ENCODE measurements around the gene ZNF41.
A peak's percentile ranks its signal among the peaks of the same experiment; 100 is the strongest.

Gene ZNF41

GRCh38 chrX:47489507-47490275 lies 6.7 kb upstream of the ZNF41 start:
- no peak for DNase-seq (ENCODE audit: low spot score)

DNA sequence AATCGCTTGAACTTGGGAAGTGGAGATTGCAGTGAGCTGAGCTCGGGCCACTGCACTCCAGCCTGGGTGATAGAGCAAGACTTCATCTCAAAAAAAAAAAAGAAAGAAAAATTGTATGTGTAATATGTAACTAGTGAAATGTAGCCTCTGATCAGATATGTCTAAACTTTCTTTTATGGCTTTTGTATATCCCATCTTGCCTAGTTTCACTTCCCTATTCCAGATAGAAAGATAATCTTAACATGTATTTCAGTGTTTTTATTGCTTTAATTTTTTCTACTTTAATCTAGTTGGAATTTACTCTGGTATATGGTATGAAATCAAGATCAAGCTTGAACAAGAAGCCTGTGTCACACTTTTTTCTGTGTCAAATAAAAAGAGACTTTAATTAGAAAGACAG lies 1.9 kb upstream of the ZNF41 start:
- no peak for DNase-seq (ENCODE audit: low spot score)

GRCh38 chrX:47483306-47484268 lies 565 bp upstream of the ZNF41 start:
- DNase-seq (ENCODE audit: low spot score), result no peak

- DNase-seq (ENCODE audit: low spot score), result no peak
These were observed 934 bp downstream of the ZNF41 start for GRCh38 chrX:47482065-47482511.

- no peak for DNase-seq (ENCODE audit: low spot score)
These were observed 1.9 kb downstream of the ZNF41 start for GRCh38 chrX:47481160-47481559.

DNA sequence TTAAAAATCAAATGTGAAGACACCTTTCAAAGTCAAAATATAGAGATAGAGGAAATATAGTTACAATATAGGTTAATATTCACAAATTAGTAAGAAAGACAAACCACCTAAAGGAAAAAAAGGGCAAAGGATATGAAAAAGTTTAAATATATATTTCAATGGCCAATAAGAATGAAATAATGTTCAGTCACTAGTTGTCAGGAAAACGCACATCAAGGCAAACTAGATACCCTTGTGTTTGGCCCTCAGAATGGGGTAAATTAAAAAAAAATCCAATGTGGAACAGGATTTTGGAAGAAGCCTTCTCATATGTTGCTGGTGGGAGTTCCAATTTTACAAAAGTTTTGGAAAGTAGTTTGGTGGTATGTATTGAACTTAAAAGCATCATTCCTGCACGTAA lies 2.4 kb downstream of the ZNF41 start:
- no peak for DNase-seq (ENCODE audit: low spot score)

- no peak for DNase-seq (ENCODE audit: low spot score)
These were observed 7.5 kb downstream of the ZNF41 start for GRCh38 chrX:47475476-47475875.

- no peak for DNase-seq (ENCODE audit: low spot score)
These were observed 15.9 kb downstream of the ZNF41 start for GRCh38 chrX:47467106-47467505.

GRCh38 chrX:47460561-47460960 lies 22.5 kb downstream of the ZNF41 start:
- no peak for DNase-seq (ENCODE audit: low spot score)

GRCh38 chrX:47458528-47458927 lies 24.5 kb downstream of the ZNF41 start:
- DNase-seq (ENCODE audit: low spot score), result peak; percentile 5

DNA sequence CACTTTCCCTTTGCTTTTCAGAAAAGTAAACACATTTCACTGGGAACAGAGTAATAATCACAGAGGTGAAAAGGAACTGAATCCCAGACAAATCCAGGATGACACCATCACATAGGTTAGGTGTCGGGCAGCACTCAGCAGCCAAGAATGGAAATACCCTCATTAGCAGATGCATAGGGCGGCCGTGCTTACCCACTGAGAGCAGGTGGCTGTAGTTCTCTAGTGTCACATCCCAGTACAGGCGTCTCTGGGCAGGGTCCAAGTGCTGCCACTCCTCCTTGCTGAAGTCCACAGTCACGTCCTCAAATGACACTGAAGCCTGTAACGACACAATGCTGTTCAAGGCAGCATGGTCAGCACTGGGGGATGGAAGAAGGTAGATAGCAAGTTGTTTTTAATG lies 26.9 kb downstream of the ZNF41 start:
- DNase-seq (ENCODE audit: low spot score), result no peak

- DNase-seq (ENCODE audit: low spot score), result no peak
These were observed 30.9 kb downstream of the ZNF41 start for GRCh38 chrX:47452112-47452511.

DNA sequence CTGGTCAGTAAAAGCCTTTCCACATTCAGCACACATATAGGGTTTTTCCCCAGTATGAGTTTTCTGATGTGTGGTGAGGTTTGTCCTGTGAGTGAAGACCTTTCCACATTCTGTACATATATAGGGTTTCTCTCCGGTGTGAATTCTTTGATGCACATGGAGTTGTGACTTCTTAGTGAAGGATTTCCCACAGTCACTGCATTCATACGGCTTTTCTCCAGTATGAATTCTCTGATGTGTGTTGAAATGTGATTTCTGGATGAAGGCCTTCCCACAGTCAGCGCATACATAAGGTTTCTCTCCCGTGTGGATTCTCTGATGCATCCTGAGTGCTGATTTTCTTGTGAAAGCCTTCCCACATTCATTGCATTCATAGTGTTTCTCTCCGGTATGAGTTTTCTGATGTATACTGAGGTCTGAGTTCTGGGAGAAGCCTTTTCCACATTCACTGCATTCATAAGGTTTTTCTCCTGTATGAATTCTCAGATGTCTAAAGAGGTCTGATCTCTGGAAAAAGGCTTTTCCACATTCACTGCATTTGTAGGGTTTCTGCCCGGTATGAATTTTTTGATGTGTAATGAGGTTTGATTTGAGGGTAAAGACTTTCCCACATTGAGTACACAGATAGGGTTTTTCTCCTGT lies 34.7 kb downstream of the ZNF41 start:
- no peak for DNase-seq (ENCODE audit: low spot score)

DNA sequence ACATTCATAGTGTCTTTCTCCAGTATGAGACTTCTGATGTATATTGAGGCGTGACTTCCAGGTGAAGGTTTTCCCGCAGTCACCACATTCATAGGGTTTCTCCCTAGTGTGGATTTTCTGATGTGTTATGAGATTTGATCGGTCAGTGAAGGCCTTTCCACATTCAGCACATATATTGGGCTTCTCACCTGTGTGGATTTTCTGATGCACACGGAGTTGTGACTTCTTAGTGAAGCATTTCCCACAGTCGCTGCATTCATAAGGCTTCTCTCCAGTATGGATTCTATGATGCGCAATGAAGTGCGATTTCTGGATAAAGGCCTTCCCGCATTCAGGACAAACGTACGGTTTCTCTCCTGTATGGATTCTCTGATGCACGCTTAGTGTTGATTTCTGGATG lies 35.4 kb downstream of the ZNF41 start:
- no peak for DNase-seq (ENCODE audit: low spot score)

- no peak for DNase-seq (ENCODE audit: low spot score)
These were observed 36.1 kb downstream of the ZNF41 start for GRCh38 chrX:47446971-47447370.

GRCh38 chrX:47446431-47446830 lies 36.6 kb downstream of the ZNF41 start:
- DNase-seq (ENCODE audit: low spot score), result no peak

- DNase-seq (ENCODE audit: low spot score), result no peak
These were observed 52.1 kb downstream of the ZNF41 start for GRCh38 chrX:47430925-47431324.

DNA sequence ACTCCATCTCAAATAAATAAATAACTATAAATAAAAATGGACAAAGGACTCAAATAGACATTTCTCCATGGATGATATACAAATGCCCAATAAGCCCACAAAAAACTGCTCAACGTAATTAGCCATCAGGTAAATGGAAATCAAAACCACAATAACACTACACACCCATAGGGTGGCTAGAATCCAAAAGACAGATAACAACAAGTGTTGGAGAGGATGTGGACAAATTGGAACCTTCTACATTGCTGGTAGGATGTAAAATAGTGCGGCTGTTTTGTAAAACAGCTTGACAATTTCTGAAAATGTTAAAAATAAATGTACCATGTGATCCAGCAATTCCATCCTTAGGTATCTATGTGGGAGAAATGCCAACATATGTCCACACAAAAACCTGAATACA lies 60.6 kb downstream of the ZNF41 start:
- DNase-seq (ENCODE audit: low spot score), result no peak

GRCh38 chrX:47420962-47421361 lies 62.1 kb downstream of the ZNF41 start:
- no peak for DNase-seq (ENCODE audit: low spot score)

GRCh38 chrX:47420265-47420664 lies 62.8 kb downstream of the ZNF41 start:
- no peak for DNase-seq (ENCODE audit: low spot score)

DNA sequence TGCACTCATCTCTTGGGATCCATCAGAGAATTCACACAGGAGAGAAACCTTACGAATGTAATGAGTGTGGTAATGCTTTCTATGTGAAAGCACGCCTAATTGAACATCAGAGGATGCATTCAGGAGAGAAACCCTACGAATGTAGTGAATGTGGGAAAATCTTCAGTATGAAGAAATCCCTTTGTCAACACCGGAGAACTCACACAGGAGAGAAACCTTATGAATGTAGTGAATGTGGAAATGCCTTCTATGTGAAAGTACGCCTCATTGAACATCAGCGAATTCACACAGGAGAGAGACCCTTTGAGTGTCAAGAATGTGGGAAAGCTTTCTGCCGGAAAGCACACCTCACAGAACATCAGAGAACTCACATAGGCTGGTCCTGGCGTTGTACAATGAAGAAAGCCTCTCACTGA lies 69.8 kb downstream of the ZNF41 start:
- no peak for DNase-seq (ENCODE audit: low spot score)
